Hematopoietic multipotent progenitor cell treated with erythropoietin and hydrocortisone succinate and interleukin-3 and kit ligand, for 17 days (in vitro differentiated cells): ENCODE results near the gene ZNF385A.
"Not testable (repeated sequence)": the region's sequence is repeated elsewhere in the genome, so short reads cannot be mapped to it uniquely, and the experiment has no call there.

ENCODE experiments used
- DNase-seq: peaks from one replicate; pipeline ENCODE4 v3.0.0-alpha.2; 2015; ENCODE audit warnings: low spot score

The ZNF385A gene

DNA sequence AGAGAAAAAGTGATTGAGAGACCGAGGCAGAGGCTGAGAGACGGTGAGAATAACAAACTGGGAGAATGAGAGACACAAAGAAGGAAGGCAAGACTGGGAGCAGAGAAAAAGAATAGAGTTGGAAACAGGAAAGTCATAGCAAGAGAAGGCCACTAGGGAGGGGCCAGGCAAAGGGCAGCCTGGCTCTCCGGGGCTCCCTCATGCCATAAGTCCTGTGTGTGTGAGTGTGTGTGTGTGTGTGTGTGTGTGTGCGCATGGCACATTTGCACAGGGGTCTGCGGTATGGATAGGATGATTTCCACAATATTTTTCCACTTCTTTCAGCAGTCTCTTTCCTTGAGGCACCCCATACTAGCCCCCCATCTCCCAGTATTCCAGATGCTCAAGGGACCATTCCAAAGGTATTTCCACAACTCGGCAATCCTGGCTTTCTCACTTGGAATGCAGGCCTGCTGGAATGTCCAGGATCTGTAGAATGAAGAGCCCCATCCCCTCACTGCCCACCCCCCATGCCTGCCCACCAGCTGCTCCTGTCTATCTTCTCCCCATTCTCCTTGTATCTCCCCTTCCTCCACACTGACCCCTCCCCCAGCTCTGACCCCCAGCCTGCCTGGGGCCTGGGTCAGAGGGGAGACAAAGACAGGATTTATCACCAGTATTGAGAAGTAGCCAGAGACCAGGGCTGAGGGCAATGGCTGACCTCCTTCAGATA is 29.3 kb downstream of the ZNF385A start:
- no peak for DNase-seq

DNA sequence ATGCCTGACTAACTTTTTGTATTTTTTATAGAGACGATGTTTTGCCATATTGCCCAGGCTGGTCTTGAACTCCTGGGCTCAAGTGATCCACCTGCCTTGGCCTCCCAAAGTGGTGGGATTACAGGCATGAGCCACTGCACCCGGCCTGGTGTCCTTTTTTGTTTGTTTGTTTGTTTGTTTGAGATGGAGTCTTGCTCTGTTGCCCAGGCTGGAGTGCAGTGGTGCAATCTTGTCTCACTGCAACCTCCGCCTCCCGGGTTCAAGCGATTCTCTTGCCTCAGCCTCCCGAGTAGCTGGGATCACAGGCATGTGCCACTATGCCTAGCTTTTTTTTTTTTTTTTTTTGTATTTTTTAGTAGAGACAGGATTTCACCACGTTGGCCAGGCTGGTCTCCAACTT is 30.3 kb downstream of the ZNF385A start:
- DNase-seq: not testable (repeated sequence)

DNA sequence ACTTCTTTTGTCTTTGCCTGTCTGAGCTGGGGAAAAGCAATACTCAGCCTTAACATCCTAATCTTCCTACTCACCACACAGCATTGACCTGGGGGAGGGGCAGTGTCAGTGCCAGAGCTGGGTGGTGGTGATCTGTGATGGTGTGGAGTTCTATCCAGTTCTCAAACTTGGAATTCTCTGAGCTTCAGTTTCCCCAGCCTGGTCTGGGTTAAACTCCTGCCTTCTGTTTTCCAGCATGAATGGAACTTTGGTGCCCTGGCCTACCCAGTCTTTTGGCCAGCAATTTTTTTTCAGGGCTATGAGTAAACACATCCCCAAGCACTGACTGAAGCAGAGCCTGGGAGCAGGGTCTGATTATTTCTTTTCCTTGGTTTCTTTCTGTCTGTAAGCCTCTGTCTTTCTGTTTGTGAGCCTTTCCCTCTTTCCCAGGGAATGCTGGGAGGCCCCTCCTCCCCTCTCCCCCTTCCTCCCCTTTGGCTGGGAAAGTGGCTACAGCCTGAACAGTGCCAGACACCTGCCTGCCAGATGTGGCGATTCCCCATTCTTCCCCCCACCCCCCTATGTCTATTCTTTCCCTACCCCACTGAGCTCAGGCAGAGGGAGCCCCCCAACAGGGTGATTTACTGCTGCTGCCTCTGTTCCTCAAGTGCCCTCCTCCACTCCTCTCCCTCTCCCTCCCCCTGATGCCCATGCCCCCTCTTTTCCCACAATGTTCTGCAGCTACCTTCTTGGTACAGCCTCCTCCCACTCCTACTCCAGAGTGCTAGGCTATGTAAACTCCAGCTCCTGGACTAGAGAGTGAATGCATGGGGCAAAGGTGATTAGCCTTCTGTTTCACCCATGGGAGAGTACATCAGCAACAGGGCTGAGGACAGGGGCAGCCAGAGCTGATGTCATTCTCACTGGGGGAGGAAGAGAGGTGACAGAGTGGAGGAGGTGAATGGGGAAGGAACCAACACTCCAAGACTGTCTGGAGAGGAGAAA is 31.4 kb downstream of the ZNF385A start:
- DNase-seq: no peak

DNA sequence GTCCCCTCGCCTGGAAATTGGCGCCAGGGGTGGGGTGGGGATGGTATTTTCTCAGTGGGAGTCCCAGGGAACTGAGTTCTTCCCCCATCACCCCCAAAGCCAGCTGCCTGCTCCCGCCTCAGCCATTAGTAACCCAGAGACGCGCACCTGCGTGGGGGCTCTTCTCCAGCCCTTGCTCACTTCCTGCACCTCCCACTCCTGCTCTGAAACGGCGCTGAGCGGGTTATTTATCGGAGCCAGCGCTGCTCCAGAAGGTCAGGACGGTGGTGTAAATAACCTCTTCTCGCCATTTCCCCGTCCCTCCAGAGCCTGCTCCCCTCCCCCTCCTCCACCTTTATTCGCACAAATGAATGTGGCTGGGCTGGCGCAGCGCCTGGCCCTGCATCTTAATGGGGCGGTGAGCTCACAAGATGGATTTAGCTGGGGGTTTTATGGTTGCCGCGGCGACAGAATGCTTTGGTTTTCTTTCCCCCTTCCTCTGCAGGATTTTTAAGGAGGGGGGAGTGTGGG is 32.5 kb downstream of the ZNF385A start:
- no peak for DNase-seq

DNA sequence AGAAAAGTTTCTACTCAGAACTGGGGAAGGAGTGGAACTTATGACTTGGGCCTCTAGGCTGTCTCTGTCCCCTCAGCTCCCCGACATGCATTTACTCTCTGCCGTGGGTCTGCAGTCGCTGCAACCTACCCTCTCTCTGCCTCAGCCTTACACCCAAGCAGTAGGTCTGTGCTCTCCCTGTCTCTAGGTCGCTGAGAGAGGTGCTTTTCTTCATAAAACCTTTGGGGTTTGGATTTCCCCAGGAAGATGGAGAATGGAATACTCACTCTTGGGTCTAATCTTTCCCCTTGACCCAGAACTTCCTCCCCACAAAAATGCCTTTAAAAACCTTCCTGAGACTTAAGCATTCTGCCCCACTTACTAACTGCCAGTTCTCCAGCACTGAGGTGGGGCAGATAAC is 33.2 kb downstream of the ZNF385A start:
- no peak for DNase-seq

DNA sequence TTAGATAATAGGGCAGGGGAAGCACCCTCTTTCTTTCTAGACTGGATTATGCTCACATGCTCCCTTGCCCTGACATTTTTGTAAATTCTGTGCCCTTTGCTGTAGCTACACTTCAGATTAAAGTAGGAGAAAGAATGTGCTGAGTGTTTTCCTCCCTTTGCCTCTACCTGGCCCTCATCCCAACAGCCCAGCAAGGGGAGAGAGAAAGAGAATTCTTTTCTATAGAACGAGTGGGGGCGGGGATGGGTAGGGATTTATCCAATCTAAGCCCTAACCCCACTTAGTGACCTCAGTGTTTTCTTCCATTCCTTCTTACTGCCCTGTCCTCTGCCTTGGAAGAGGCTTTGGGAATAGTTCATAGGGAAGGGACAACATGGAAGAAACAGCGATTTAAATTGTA is 33.8 kb downstream of the ZNF385A start:
- no peak for DNase-seq

DNA sequence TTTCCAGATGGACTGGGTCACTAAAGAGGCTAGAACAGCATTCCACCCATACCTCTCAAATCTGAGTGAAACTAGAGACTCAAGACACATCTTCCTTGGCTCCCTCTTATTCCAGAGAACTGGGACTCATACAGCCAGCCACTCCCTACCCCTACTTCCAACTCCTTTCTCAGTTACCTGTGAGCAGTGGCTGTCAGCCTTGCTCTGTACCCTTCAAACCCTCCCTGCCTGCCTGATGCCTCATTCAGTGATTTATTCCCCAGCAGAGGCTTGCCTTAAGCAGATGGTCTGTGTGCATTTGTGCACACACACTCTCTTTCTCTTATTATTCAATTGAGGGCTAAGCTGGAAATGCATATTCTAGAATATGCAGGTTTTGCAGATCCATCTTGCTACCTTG is 34.9 kb downstream of the ZNF385A start:
- DNase-seq: no peak

DNA sequence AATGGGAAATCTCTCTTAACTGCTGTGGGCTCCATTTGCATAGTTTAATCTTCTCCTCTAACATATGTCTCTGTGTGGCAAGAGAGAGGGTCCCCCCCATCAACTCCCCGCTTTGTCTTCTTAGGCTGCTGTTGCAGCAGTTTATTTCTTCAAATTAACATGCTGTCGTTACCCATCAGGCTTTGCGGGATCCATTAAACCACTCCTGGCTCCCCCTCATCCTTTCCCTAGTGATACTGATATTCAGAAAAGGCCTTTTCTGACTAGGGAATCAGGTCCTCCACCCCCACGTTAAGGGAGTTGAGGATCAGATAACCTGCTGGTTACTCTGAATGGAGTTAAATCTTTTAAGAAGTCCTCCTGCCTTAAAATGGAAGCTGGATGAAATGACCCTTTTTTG is 35.5 kb downstream of the ZNF385A start:
- no peak for DNase-seq

DNA sequence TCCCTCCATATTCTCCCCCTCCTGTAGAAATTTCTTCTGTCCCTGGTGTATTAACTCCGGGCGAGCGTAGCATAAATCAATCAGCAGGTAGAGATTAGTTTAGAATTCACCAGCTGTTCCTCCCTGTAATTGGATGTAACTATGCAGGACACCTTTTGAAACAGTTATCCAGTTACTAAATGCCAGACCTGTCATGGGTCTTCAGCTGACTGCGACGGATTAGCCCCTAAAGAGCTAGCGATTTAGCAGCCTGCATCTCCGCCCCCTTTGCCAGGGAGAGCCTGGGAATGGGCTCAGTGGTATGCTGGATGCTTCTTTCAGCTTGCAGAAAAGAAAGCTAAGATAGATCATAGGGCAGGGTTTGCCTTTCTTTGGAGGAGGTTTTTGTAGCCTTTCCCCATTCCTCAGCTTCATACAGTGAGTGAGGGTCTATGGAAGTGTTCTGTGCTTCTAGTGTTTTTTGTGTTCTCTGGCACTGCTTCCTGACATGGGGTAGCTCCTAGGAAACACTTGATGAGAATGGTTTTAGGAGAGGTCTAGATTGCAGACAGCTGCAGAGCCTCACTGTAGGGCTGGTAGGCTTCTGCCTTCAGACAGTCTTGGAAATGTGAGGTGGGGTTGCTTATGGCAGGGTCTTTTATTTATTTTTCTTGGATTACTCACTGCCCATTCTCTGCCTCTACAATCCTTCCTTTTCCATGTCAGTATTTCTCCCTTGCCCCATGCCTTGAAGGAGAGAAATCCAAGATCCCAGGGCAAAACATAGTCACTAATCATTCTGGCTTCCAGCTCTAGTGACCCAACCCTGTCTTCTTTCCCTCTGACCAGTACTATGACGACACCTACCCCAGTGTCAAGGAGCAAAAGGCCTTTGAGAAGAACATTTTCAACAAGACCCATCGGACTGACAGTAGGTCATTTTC is 42.9 kb downstream of the ZNF385A start:
- no peak for DNase-seq

DNA sequence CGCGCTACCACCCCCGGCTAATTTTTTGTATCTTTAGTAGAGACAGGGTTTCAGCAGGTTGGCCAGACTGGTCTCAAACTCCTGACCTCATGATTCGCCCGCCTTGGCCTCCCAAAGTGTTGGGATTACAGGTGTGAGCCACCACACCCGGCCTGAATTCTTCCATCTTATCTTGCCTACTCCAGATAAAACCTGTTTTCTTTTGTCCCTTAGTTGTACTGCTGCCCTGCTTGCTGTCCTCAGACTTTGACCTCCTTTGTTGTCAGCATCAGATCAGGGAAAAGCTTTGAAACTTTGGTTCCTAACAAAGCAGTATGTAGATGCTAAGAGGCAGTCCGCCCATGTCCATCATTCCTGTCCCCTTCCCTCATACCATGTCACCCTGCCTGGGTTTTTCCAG is 43.7 kb downstream of the ZNF385A start:
- DNase-seq: no peak

DNA sequence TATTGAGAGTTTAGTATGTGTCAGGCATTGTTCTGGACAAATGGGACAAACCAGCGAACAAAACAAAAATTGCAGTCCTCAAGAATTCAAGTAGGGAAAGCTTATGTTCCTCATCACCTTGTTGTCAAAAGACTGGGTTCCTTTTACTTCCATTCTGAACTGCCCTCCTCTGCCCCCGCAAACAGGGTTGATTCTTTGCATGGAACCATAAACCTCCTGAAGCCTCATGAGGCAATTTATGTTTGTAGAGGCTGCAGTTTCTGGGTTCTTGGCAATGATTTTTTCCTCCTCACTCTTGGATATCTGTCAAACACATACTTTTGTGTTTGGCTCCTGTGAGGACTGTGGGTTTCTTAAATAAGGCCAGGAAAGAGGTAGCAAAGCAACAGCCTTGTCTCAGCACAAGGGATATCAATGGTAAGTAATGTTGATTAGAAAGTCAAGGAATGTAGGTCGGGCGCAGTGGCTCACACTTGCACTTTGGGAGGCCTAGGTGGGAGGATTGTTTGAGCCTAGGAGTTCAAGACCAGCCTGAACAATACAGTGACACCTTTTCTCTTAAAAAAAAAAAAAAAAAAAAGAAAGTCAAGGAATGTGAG is 45.7 kb downstream of the ZNF385A start:
- DNase-seq: no peak

DNA sequence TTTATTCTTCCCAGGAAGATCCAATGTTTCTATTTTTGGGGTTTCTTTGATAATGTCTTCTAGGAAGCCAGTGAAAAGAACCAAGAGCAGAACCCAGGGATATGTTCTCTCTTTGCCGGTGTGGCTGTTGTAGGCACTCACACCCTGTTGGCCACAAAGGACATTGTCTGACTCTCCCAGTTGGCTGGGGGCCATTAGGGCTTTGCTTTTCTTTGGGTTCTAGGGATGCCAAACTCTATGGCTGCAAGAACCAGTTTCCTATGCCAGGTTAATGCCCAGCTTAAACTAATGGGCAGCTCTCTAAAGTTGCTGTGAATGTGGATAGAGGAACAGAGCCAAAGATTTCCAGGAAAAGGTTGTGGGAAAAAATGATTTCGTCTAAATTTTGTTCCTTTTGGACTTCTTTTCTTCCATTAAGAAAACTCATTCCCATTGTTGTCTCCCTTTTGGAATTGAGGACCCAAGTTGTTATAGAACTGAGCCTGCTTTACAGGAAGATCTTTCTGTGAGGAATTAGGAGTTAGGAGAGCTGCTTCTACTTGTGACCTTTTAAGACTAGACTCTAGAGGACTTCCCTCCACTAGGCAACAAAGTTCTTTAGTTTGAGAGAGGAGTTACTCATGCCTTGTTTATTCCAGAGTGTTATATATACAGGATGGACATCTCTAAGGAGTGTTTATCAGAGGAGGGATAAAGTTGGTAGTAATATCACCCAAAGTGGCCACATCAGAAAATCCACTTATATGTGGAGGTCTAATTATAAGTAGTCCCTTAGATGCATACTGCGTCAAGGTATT is 46.5 kb downstream of the ZNF385A start:
- no peak for DNase-seq

DNA sequence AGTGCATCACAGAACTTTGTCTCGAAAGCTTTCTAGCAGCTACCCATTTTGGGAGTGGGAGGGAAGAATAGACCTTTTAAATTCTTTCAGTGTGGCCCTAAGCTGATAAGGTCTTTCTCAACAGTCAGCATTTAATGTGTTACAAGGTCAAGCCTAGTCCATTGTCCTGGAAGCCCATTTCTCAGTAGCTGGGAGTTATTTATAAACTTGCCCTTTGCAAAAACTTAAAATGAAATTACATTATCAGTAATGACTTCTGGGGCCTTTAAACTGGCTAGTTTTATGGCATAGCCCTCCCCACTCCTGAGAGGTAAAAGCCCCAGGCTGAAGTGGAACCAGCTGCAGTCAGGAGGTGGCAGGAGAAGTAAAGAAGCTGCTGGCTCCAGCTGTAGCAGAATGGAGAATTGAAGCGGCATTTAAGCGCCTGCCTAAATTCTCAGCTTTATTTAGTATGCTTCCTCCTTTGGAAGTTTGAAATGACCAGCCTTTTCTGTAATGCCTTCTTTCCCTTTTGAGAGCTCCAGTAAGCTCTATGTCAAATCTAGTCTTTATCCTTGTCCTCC is 47.2 kb downstream of the ZNF385A start:
- no peak for DNase-seq

DNA sequence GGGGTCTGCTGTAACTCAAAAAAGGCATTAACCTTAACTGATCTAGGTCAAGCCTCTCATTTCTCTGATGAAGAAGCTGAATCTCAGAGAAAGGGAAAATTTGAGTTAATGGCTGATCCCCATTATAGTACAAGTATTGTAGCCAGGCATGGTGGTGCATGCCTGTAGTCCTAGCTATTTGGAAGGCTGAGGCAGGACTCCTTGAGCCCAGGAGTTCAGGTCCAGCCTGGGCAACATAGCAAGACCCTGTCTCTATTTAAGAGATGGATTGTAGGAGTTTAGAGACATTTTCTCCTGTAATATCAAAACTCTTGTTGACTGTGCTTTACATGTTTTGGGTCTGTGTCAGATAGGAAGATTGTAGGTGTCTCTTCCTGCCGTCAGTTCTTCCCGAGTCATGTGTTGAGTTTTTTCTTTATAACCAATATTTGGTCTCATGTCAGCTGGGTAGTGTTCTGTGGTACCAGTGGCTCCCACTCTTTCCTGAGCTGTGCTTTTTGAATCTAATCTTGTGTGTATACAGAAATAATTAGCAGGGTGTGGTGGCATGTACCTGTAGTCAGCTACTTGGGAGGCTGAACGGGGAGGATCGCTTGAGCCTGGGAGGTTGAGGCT is 51.0 kb downstream of the ZNF385A start:
- DNase-seq: no peak

DNA sequence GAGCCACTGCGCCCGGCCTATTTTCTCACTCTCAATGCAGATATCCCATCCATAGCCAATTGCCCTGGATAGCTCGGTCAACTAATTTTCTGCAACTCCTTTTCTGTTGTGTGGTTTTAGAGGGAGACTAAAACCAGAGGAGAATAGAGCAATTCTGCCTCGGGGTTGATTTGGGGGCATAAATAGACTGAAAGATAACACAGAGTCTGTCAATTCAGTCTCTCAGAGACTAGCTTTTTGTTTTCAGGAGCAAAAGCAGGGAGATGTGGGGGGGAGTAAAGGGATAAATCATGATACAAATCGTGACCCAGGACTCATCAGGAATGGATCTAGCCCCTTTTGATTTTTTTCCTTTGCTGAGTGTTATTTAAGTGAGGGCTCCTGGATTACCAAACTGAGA is 53.1 kb downstream of the ZNF385A start:
- DNase-seq: no peak

DNA sequence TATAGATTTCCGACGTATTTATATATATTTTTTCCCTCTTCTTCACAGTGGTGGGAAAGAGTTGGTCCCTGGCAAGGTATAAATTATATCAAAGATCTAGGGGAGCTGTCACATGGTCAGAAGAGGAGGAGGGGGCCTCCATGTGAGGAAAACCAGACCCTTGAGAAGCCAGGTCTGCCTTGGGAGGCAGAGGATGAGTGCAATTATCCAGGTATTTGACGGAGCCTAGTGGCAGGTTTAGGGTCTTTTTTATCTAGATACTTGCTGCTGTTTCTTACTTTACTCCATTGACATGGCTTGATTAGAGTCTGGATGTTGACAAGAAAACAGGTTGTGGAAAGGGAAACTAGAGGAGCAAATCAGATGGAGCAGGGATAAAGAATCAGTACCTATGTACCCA is 54.1 kb downstream of the ZNF385A start:
- no peak for DNase-seq

DNA sequence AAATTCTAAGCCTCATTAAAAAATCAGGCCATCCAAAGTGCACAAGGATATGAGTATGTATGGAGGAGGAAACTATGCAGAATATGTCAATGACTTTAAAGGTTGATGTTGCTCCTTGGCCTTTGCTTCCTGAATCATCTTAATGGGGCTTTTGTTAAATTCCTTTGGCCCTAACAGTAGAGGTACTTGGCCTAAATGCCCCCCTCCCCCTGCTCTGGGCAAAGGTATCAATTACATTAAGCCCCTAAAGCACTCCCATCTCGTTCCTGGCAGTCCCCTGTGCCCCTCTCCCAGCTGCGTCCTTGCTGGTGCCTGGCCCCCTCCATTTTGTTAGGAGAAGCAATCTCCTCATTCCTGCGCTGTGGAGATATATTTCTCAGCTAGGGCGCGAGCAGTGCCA is 54.8 kb downstream of the ZNF385A start:
- no peak for DNase-seq

DNA sequence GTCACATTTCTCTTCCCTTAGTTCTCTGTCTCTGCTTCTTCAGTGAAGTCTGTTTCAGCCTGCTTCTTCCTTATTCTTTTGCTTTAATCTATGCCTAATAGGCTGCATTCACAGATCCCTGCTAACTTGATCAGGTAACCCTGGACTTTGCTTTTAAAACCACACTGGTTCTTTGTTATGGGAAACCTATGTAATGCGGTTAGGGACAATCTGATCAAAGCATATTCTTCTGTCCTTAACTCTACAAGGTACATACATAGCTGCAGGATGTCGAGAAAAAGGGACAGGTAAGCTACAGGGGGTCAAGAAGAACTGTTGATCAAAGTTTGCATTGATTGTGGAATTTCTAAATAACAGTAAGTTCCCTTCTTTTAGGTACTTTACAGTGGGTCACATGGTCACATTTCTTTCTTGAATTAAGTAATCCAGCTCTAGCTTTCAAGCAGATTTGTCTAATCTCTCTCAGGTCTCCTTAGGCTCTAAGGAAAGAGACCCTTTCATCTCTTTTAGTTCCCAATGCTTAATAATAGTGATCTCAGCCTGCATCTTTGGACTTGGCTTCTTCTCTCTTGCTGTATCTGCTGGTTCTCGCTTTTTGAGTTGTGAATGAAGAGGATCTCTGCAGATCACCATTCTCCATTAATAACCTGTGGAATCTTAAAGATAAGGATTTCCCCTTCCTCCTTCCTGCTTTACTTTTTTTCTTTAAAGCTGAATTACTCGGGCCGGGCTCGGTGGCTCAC is 55.8 kb downstream of the ZNF385A start:
- DNase-seq: no peak

DNA sequence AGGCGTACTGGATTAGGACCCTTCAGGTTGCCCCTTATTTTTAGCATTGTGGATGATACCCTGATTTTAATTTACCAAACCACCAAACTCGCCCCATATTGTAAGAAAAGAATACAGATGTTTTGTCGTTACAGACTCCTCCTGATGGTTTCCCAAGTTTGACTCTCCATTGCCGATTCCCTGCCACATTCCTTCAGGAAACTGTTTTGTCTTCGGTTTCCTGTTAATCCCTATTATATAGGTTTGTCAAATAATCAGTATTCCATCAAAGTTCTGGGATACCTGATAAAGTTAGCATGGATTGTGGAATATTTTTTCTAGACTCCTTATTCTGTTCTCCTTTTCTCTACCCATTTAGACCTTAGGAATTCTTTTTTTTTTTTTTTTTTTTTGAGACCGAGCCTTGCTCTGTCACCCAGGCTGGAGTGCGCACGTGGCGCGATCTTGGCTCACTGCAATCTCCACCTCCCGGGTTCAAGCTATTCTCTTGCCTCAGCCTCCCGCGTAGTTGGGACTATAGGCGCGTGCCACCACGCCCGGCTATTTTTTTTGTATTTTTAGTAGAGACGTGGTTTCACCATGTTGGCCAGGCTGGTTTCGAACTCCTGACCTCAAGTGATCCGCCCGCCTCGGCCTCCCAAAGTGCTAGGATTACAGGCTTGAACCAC is 59.0 kb downstream of the ZNF385A start:
- not testable (repeated sequence) for DNase-seq
